Activated CD4-positive, alpha-beta T cell treated with anti-CD3 and anti-CD28 coated beads, Interleukin-2, amount 50 U/mL, for 16 hours (primary cell): ENCODE data around the gene AGRN.

ENCODE experiments used
- DNase-seq: peaks from one replicate; pipeline ENCODE4 v3.0.0-alpha.2; 2020

Gene AGRN

GRCh38 chr1:1040004-1040991 lies 20.4 kb downstream of the AGRN start:
- peak; percentile 86 for DNase-seq

- no peak for DNase-seq
These were observed 21.2 kb downstream of the AGRN start for GRCh38 chr1:1041092-1041523.

GRCh38 chr1:1041873-1042272 lies 22.0 kb downstream of the AGRN start:
- DNase-seq = no peak

- no peak for DNase-seq
These were observed 22.9 kb downstream of the AGRN start for GRCh38 chr1:1042835-1043234.

GRCh38 chr1:1043411-1043810 lies 23.5 kb downstream of the AGRN start:
- DNase-seq = no peak

- DNase-seq = no peak
These were observed 24.0 kb downstream of the AGRN start for GRCh38 chr1:1043921-1044320.

GRCh38 chr1:1044455-1045078 lies 24.6 kb downstream of the AGRN start:
- DNase-seq = no peak

- no peak for DNase-seq
These were observed 25.2 kb downstream of the AGRN start for GRCh38 chr1:1045129-1045528.

- no peak for DNase-seq
These were observed 26.3 kb downstream of the AGRN start for GRCh38 chr1:1046243-1046642.

- no peak for DNase-seq
These were observed 26.8 kb downstream of the AGRN start for GRCh38 chr1:1046767-1047166.

- no peak for DNase-seq
These were observed 27.5 kb downstream of the AGRN start for GRCh38 chr1:1047407-1047806.

- DNase-seq = no peak
These were observed 28.0 kb downstream of the AGRN start for GRCh38 chr1:1047963-1048362.

GRCh38 chr1:1048765-1049164 lies 28.8 kb downstream of the AGRN start:
- no peak for DNase-seq

- no peak for DNase-seq
These were observed 29.6 kb downstream of the AGRN start for GRCh38 chr1:1049318-1050165.

- no peak for DNase-seq
These were observed 30.7 kb downstream of the AGRN start for GRCh38 chr1:1050577-1051052.

- no peak for DNase-seq
These were observed 31.3 kb downstream of the AGRN start for GRCh38 chr1:1051127-1051810.

- no peak for DNase-seq
These were observed 32.3 kb downstream of the AGRN start for GRCh38 chr1:1052003-1052840.

- no peak for DNase-seq
These were observed 33.1 kb downstream of the AGRN start for GRCh38 chr1:1053022-1053421.

- DNase-seq = no peak
These were observed 33.8 kb downstream of the AGRN start for GRCh38 chr1:1053682-1054081.

GRCh38 chr1:1054099-1054700 lies 34.3 kb downstream of the AGRN start:
- DNase-seq = no peak

- DNase-seq = no peak
These were observed 35.1 kb downstream of the AGRN start for GRCh38 chr1:1054971-1055370.
